ENCODE data around the gene CCDC146. TPM values are rescaled to one million over a fixed set of nuclear protein-coding genes. Genes with fewer than 3 reads are reported as not detected.
"Not testable (repeated sequence)": the region's sequence is repeated elsewhere in the genome, so short reads cannot be mapped to it uniquely, and the experiment has no call there.

CCDC146 gene
- total and polyA plus RNA-seq, 2 of the 13 experiments (the other 11 are each of a cell fraction or from before 2014, with no cell fraction given): 2.4 to 4.1 TPM

DNA sequence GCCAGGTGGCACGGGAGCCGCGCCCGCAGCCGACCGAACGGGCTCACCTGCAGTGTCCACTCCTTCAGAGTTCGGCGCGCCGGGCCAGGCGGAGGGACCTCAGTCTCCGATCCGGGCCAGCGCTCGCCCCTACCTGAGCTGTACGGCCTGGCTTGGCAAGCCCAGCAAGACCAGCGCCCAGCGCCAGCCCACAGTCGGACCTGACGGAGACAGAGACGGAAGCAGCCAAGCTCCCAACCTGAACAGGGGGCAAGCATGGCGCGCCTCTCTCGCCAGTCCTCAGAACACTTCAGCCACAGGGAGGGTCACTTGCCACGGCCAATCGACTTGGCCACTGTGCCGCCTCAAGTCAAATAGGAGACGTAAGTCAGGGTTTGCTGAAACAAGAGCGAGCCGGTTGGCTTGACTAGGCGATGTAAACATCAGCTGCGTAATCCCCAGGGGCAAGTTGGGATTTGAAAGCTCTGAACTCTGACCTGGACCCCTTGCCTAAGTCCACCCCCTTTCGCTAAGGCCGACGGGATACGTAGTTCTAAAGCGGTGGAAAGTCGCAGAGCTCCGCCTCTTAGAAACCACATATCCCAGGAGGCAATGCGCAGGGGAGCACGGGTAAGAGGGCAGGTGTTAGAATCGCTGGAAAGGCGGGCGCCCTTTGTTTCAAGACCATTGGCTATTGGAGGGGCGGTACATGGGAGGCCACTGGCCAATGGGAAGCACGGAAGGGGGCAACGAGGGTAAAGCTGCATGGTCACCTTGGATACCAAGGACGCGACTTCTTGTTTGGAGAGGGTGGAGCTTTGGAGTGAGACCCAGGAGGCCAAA, at the start of gene CCDC146 (continued):
- TF ChIP-seq, protein P1, sequence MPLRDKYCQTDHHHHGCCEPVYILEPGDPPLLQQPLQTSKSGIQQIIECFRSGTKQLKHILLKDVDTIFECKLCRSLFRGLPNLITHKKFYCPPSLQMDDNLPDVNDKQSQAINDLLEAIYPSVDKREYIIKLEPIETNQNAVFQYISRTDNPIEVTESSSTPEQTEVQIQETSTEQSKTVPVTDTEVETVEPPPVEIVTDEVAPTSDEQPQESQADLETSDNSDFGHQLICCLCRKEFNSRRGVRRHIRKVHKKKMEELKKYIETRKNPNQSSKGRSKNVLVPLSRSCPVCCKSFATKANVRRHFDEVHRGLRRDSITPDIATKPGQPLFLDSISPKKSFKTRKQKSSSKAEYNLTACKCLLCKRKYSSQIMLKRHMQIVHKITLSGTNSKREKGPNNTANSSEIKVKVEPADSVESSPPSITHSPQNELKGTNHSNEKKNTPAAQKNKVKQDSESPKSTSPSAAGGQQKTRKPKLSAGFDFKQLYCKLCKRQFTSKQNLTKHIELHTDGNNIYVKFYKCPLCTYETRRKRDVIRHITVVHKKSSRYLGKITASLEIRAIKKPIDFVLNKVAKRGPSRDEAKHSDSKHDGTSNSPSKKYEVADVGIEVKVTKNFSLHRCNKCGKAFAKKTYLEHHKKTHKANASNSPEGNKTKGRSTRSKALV (CRISPR knock-in tag; IDR thresholded peaks at IDR 0.05): peak; percentile 52; the same call in 1 of the 2 replicates
- TF ChIP-seq, protein P2, sequence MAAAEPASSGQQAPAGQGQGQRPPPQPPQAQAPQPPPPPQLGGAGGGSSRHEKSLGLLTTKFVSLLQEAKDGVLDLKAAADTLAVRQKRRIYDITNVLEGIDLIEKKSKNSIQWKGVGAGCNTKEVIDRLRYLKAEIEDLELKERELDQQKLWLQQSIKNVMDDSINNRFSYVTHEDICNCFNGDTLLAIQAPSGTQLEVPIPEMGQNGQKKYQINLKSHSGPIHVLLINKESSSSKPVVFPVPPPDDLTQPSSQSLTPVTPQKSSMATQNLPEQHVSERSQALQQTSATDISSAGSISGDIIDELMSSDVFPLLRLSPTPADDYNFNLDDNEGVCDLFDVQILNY (CRISPR knock-in tag; conservative IDR thresholded peaks at IDR 0.05): 0 out of 2 replicates have a peak, but pooled peaks have one; percentile 34
- 0 out of 2 replicates have a peak, but pooled peaks have one; percentile 11 for TF ChIP-seq ZNF878 (CRISPR knock-in tag; IDR thresholded peaks at IDR 0.05)
- TF ChIP-seq, protein P3, sequence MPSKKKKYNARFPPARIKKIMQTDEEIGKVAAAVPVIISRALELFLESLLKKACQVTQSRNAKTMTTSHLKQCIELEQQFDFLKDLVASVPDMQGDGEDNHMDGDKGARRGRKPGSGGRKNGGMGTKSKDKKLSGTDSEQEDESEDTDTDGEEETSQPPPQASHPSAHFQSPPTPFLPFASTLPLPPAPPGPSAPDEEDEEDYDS (CRISPR knock-in tag; IDR thresholded peaks at IDR 0.05): peak; percentile 53; the same call in 1 of the 2 replicates
- TF ChIP-seq CHD2 (IDR thresholded peaks at IDR 0.05; ENCODE audit: low read depth, low read length): 0 out of 2 replicates have a peak, but pooled peaks have one; percentile 21
- TF ChIP-seq, protein P4, sequence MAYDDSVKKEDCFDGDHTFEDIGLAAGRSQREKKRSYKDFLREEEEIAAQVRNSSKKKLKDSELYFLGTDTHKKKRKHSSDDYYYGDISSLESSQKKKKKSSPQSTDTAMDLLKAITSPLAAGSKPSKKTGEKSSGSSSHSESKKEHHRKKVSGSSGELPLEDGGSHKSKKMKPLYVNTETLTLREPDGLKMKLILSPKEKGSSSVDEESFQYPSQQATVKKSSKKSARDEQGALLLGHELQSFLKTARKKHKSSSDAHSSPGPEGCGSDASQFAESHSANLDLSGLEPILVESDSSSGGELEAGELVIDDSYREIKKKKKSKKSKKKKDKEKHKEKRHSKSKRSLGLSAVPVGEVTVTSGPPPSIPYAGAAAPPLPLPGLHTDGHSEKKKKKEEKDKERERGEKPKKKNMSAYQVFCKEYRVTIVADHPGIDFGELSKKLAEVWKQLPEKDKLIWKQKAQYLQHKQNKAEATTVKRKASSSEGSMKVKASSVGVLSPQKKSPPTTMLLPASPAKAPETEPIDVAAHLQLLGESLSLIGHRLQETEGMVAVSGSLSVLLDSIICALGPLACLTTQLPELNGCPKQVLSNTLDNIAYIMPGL (CRISPR knock-in tag; IDR thresholded peaks at IDR 0.05; ENCODE audit: borderline replicate concordance in 1 of 2, low read depth in 1 of 2): peak in 1 of 2 experiments; percentile 36; a peak in 1 of 4 replicates
- TF ChIP-seq SIN3A (IDR thresholded peaks at IDR 0.05; ENCODE audit: borderline replicate concordance, low read depth, low read length): peak; percentile 84
- TF ChIP-seq ZNF331 (CRISPR knock-in tag; IDR thresholded peaks at IDR 0.05): 0 out of 2 replicates have a peak, but pooled peaks have one; percentile 31
- TF ChIP-seq, protein P5, sequence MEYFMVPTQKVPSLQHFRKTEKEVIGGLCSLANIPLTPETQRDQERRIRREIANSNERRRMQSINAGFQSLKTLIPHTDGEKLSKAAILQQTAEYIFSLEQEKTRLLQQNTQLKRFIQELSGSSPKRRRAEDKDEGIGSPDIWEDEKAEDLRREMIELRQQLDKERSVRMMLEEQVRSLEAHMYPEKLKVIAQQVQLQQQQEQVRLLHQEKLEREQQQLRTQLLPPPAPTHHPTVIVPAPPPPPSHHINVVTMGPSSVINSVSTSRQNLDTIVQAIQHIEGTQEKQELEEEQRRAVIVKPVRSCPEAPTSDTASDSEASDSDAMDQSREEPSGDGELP (IDR thresholded peaks at IDR 0.05; ENCODE audit: borderline replicate concordance, low read depth): peak; percentile 92
- TF ChIP-seq ZNF143 (CRISPR knock-in tag; IDR thresholded peaks at IDR 0.05): peak; percentile 96
- TF ChIP-seq GABPA (IDR thresholded peaks at IDR 0.05; ENCODE audit: low read depth, low read length): not testable (repeated sequence)
- peak; percentile 66 for TF ChIP-seq GABPA (CRISPR knock-in tag; IDR thresholded peaks at IDR 0.05; ENCODE audit: low read depth)
- peak; percentile 57 for TF ChIP-seq FOXA3 (CRISPR knock-in tag; IDR thresholded peaks at IDR 0.05)
- peak; percentile 95 for TF ChIP-seq NR2F6 (IDR thresholded peaks at IDR 0.05)
- peak; percentile 95 for TF ChIP-seq NR2F6 (CRISPR knock-in tag; IDR thresholded peaks at IDR 0.05)
- peak; percentile 3; the same call in 1 of the 2 replicates for TF ChIP-seq RAD51 (IDR thresholded peaks at IDR 0.05; ENCODE audit: borderline replicate concordance)
- TF ChIP-seq NFYB (CRISPR knock-in tag; IDR thresholded peaks at IDR 0.05): peak; percentile 86
- TF ChIP-seq, protein P6, sequence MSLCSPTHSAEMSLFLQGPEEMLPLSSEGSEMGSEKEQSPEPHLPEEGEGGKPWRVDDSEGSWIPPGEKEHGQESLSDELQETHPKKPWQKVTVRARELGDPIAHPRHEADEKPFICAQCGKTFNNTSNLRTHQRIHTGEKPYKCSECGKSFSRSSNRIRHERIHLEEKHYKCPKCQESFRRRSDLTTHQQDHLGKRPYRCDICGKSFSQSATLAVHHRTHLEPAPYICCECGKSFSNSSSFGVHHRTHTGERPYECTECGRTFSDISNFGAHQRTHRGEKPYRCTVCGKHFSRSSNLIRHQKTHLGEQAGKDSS (CRISPR knock-in tag; IDR thresholded peaks at IDR 0.05; ENCODE audit: borderline replicate concordance, low read depth): peak; percentile 73; the same call in 1 of the 2 replicates
- TF ChIP-seq SALL1 (CRISPR knock-in tag; IDR thresholded peaks at IDR 0.05): peak; percentile 79
- TF ChIP-seq ZNF614 (CRISPR knock-in tag; IDR thresholded peaks at IDR 0.05; ENCODE audit: borderline replicate concordance): 0 out of 2 replicates have a peak, but pooled peaks have one; percentile 56
- TF ChIP-seq ZFX (CRISPR knock-in tag; IDR thresholded peaks at IDR 0.05; ENCODE audit: low read depth): peak; percentile 47; the same call in 1 of the 2 replicates
- peak; percentile 71 for TF ChIP-seq HDAC2 (CRISPR knock-in tag; IDR thresholded peaks at IDR 0.05)
